Activated naive CD8-positive, alpha-beta T cell treated with anti-CD3 and anti-CD28 coated beads, Interleukin-2, amount 50 U/mL, for 24 hours (primary cell): Measurements from ENCODE around the gene MKI67.

Source experiments
- ATAC-seq: fragments of 150-1000 bp; cut with Tn5 transposase; one replicate; pipeline ENCODE4 v1.10.0; 2021
- DNase-seq: peaks from one replicate; pipeline ENCODE4 v3.0.0; 2021
- H3K27ac Mint-ChIP-seq: one replicate; pipeline ENCODE4 v1.8.0; 2021; ENCODE audit warnings: mild to moderate bottlenecking, mixed read lengths
- H3K27me3 Mint-ChIP-seq: one replicate; pipeline ENCODE4 v1.8.0; 2021; ENCODE audit warnings: mixed read lengths
- H3K36me3 Mint-ChIP-seq: one replicate; pipeline ENCODE4 v1.8.0; 2021; ENCODE audit warnings: low read depth, mixed read lengths
- H3K4me1 Mint-ChIP-seq: one replicate; pipeline ENCODE4 v1.8.0; 2021; ENCODE audit warnings: mixed read lengths
- H3K4me3 Mint-ChIP-seq: one replicate; pipeline ENCODE4 v1.8.0; 2021; ENCODE audit warnings: mild to moderate bottlenecking, moderate library complexity, mixed read lengths
- H3K9me3 Mint-ChIP-seq: one replicate; pipeline ENCODE4 v1.8.0; 2021; ENCODE audit warnings: mixed read lengths

The MKI67 gene

GRCh38 chr10:128087884-128088709, 38.1 kb downstream of the MKI67 start:
- no peak overlapping the region for H3K4me3 Mint-ChIP-seq
- ATAC-seq, result no peak
- DNase-seq, result no peak
- peak overlapping the region; percentile 4 for H3K27ac Mint-ChIP-seq
- H3K27me3 Mint-ChIP-seq, result no peaks in the 10 kb centered on the region
- H3K36me3 Mint-ChIP-seq, result peaks cover 4% of the 10 kb centered on the region
- H3K9me3 Mint-ChIP-seq, result no peaks in the 10 kb centered on the region
- peaks cover 4% of the 10 kb centered on the region for H3K4me1 Mint-ChIP-seq

- no peaks in the 10 kb centered on the region for H3K27me3 Mint-ChIP-seq
Observed at GRCh38 chr10:128087146-128087883, 38.9 kb downstream of the MKI67 start.

GRCh38 chr10:128086003-128086863, 40.0 kb downstream of the MKI67 start:
- Mint-ChIP-seq H3K9me3 (no peaks in the 10 kb centered on the region), H3K36me3 (peaks cover 4% of the 10 kb centered on the region), H3K4me3 (no peak overlapping the region), H3K4me1 (peaks cover 4% of the 10 kb centered on the region), H3K27me3 (no peaks in the 10 kb centered on the region), H3K27ac (no peak overlapping the region)
- ATAC-seq (no peak), DNase-seq (no peak)

More at GRCh38 chr10:128087146-128087883, 38.9 kb downstream of the MKI67 start:
- Mint-ChIP-seq H3K36me3 (peaks cover 4% of the 10 kb centered on the region), H3K27ac (no peak overlapping the region), H3K4me1 (peaks cover 4% of the 10 kb centered on the region), H3K9me3 (no peaks in the 10 kb centered on the region), H3K4me3 (no peak overlapping the region)
- DNase-seq (no peak), ATAC-seq (no peak)

GRCh38 chr10:128084991-128085390, 41.2 kb downstream of the MKI67 start:
- no peaks in the 10 kb centered on the region for H3K9me3 Mint-ChIP-seq
- no peak overlapping the region for H3K27ac Mint-ChIP-seq
- no peak for ATAC-seq
- H3K36me3 Mint-ChIP-seq, result peaks cover 7% of the 10 kb centered on the region
- no peak for DNase-seq
- H3K4me1 Mint-ChIP-seq, result peaks cover 4% of the 10 kb centered on the region
- no peaks in the 10 kb centered on the region for H3K27me3 Mint-ChIP-seq
- no peak overlapping the region for H3K4me3 Mint-ChIP-seq

- H3K9me3 Mint-ChIP-seq, result no peaks in the 10 kb centered on the region
- peaks cover 4% of the 10 kb centered on the region for H3K4me1 Mint-ChIP-seq
- H3K27me3 Mint-ChIP-seq, result no peaks in the 10 kb centered on the region
- H3K27ac Mint-ChIP-seq, result no peak overlapping the region
- DNase-seq, result no peak
- ATAC-seq, result no peak
- H3K36me3 Mint-ChIP-seq, result peaks cover 10% of the 10 kb centered on the region
- no peak overlapping the region for H3K4me3 Mint-ChIP-seq
Observed at GRCh38 chr10:128084364-128084763, 41.9 kb downstream of the MKI67 start.

- ATAC-seq (no peak), DNase-seq (no peak)
- Mint-ChIP-seq H3K27ac (no peak overlapping the region), H3K4me1 (peaks cover 4% of the 10 kb centered on the region), H3K9me3 (no peaks in the 10 kb centered on the region), H3K36me3 (peaks cover 12% of the 10 kb centered on the region), H3K4me3 (no peak overlapping the region), H3K27me3 (no peaks in the 10 kb centered on the region)
Observed at GRCh38 chr10:128083191-128083895, 42.9 kb downstream of the MKI67 start.

- Mint-ChIP-seq H3K4me3 (no peak overlapping the region), H3K4me1 (no peaks in the 10 kb centered on the region), H3K9me3 (no peaks in the 10 kb centered on the region), H3K36me3 (peaks cover 15% of the 10 kb centered on the region), H3K27ac (no peak overlapping the region), H3K27me3 (no peaks in the 10 kb centered on the region)
- DNase-seq (no peak), ATAC-seq (no peak)
Observed at GRCh38 chr10:128081720-128082119, 44.5 kb downstream of the MKI67 start.

GRCh38 chr10:128081222-128081621, 45.0 kb downstream of the MKI67 start:
- H3K4me3 Mint-ChIP-seq, result no peak overlapping the region
- H3K27ac Mint-ChIP-seq, result no peak overlapping the region
- H3K4me1 Mint-ChIP-seq, result no peaks in the 10 kb centered on the region
- H3K36me3 Mint-ChIP-seq, result peaks cover 17% of the 10 kb centered on the region
- ATAC-seq (no peak), DNase-seq (no peak)
- no peaks in the 10 kb centered on the region for H3K27me3 Mint-ChIP-seq
- H3K9me3 Mint-ChIP-seq, result no peaks in the 10 kb centered on the region

GRCh38 chr10:128080641-128081040, 45.6 kb downstream of the MKI67 start:
- Mint-ChIP-seq H3K4me3 (no peak overlapping the region), H3K4me1 (no peaks in the 10 kb centered on the region), H3K27ac (no peak overlapping the region), H3K36me3 (peaks cover 20% of the 10 kb centered on the region), H3K27me3 (no peaks in the 10 kb centered on the region), H3K9me3 (no peaks in the 10 kb centered on the region)
- no peak for DNase-seq
- ATAC-seq, result no peak

GRCh38 chr10:128080231-128080630, 46.0 kb downstream of the MKI67 start:
- H3K9me3 Mint-ChIP-seq, result no peaks in the 10 kb centered on the region
- DNase-seq (no peak), ATAC-seq (no peak)
- peaks cover 22% of the 10 kb centered on the region for H3K36me3 Mint-ChIP-seq
- H3K27me3 Mint-ChIP-seq, result no peaks in the 10 kb centered on the region
- H3K27ac Mint-ChIP-seq, result no peak overlapping the region
- H3K4me1 Mint-ChIP-seq, result no peaks in the 10 kb centered on the region
- H3K4me3 Mint-ChIP-seq, result no peak overlapping the region

- Mint-ChIP-seq H3K4me3 (no peak overlapping the region), H3K9me3 (no peaks in the 10 kb centered on the region), H3K27me3 (no peaks in the 10 kb centered on the region), H3K27ac (no peak overlapping the region), H3K36me3 (peaks cover 29% of the 10 kb centered on the region), H3K4me1 (no peaks in the 10 kb centered on the region)
- ATAC-seq (peak; percentile 75), DNase-seq (peak; percentile 45)
Observed at GRCh38 chr10:128078136-128078969, 47.9 kb downstream of the MKI67 start.

- Mint-ChIP-seq H3K27ac (no peak overlapping the region), H3K36me3 (peaks cover 36% of the 10 kb centered on the region)
Observed at GRCh38 chr10:128077155-128077875, 48.9 kb downstream of the MKI67 start.

GRCh38 chr10:128074589-128074988, 51.6 kb downstream of the MKI67 start:
- ATAC-seq (no peak), DNase-seq (no peak)
- Mint-ChIP-seq H3K9me3 (no peaks in the 10 kb centered on the region), H3K4me3 (no peak overlapping the region), H3K27ac (no peak overlapping the region), H3K4me1 (no peaks in the 10 kb centered on the region), H3K36me3 (peaks cover 50% of the 10 kb centered on the region), H3K27me3 (no peaks in the 10 kb centered on the region)

More at GRCh38 chr10:128077155-128077875, 48.9 kb downstream of the MKI67 start:
- ATAC-seq (no peak), DNase-seq (no peak)
- Mint-ChIP-seq H3K27me3 (no peaks in the 10 kb centered on the region), H3K4me1 (no peaks in the 10 kb centered on the region), H3K4me3 (no peak overlapping the region), H3K9me3 (no peaks in the 10 kb centered on the region)
